AG09319 (cell line): ENCODE results near the gene EIF1AY.
"Not testable (repeated sequence)": the region's sequence is repeated elsewhere in the genome, so short reads cannot be mapped to it uniquely, and the experiment has no call there.

ENCODE experiments used
- DNase-seq: peaks from one replicate; pipeline ENCODE4 v3.0.0-alpha.2; 2010; ENCODE audit warnings: low read depth; ENCODE audit errors: extremely low read depth
- TF ChIP-seq, protein P1 (sequence below): IDR thresholded peaks from 2 replicates; pipeline ENCODE4 v1.5.1; 2011; ENCODE audit warnings: low read depth, mild to moderate bottlenecking, inconsistent platforms, low read length, moderate library complexity

EIF1AY gene

DNA sequence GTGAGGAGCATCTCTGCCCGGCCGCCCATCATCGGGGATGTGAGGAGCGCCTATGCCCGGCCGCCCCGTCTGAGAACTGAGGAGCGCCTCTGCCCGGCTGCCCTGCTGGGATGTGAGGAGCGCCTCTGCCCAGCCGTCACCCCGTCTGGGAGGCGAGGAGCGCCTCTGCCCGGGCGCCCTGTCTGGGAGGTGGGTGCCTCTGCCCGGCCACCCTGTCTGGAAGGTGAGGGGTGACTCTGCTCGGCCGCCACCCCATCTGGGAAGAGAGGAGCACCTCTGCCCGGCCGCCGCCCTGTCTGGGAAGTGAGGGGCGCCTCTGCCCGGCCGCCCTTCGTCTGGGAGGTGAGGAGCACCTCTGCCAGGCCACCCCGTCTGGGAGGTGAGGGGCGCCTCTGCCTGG is 23.7 kb upstream of the EIF1AY start:
- TF ChIP-seq, protein P1, sequence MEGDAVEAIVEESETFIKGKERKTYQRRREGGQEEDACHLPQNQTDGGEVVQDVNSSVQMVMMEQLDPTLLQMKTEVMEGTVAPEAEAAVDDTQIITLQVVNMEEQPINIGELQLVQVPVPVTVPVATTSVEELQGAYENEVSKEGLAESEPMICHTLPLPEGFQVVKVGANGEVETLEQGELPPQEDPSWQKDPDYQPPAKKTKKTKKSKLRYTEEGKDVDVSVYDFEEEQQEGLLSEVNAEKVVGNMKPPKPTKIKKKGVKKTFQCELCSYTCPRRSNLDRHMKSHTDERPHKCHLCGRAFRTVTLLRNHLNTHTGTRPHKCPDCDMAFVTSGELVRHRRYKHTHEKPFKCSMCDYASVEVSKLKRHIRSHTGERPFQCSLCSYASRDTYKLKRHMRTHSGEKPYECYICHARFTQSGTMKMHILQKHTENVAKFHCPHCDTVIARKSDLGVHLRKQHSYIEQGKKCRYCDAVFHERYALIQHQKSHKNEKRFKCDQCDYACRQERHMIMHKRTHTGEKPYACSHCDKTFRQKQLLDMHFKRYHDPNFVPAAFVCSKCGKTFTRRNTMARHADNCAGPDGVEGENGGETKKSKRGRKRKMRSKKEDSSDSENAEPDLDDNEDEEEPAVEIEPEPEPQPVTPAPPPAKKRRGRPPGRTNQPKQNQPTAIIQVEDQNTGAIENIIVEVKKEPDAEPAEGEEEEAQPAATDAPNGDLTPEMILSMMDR, result no peak
- DNase-seq, result no peak

GRCh38 chrY:20552764-20553323 is 22.7 kb upstream of the EIF1AY start:
- DNase-seq, result not testable (repeated sequence)

GRCh38 chrY:20555820-20556219 is 19.8 kb upstream of the EIF1AY start:
- TF ChIP-seq, protein P1, result no peak
- DNase-seq, result no peak

GRCh38 chrY:20558677-20559076 is 16.9 kb upstream of the EIF1AY start:
- DNase-seq, result no peak
- TF ChIP-seq, protein P1, result no peak

DNA sequence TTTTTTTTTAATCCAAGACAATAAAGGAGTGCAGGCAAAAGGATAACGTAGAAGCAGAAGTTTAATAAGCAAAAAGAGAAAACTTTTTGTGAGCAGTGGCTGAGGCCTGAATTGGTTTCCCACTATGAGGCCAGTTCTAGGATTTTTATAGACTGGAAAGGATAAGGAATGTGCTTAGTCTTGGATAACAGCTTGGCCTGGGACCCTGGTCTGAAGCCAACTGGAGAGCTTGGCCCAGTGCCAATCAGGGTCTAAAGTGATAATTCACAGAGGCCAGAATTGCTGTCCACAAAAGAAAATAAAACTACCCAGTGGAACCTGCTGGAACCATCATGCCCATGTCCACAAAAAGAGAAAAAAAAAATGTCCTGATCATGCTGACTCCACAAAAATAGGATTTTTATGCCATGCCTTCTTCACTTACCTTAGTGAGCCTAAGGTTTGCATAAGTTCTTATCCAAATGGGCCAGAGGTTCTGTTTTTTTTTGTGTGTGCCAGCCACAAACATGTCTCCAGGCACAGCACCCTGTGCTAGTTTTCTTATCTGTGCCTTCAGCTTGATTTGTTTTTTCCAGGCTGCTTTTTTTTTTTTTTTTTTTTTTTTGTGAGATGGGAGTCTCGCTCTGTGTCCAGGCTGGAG is 15.6 kb upstream of the EIF1AY start:
- TF ChIP-seq, protein P1, result no peak

DNA sequence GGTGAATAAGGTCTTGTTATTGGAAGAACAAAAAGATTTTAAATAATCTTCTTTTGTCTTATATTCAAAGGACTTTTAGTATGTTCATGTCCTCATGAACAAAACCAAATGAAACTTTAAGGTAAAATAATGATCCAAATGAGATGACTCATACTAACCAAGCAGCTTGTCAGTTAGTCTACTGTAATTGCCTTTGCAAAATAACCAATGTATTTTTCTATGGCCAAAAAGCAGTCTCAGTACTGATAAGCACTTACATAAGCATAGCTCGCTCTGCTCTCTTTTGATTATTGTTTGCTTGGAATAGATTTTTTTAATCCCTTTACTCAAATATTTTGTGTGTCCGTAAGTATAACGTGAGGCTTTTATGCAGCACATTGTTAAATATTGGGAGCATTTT is 4.3 kb upstream of the EIF1AY start:
- TF ChIP-seq, protein P1, result no peak
- no peak for DNase-seq

More for the DNA sequence above, 15.6 kb upstream of the EIF1AY start:
- no peak for DNase-seq

GRCh38 chrY:20576506-20576905 is 930 bp downstream of the EIF1AY start:
- DNase-seq, result no peak
- TF ChIP-seq, protein P1, result no peak

GRCh38 chrY:20578206-20578605 is 2.6 kb downstream of the EIF1AY start:
- DNase-seq, result no peak

More at GRCh38 chrY:20578206-20578605, 2.6 kb downstream of the EIF1AY start:
- TF ChIP-seq, protein P1, result no peak
